H1 (cell line): ENCODE measurements around the gene PDCD6IP. TPM values are rescaled to one million over a fixed set of nuclear protein-coding genes. Genes with fewer than 3 reads are reported as not detected.

Experiments
- CTCF ChIA-PET: fragments of 300-600 bp; sonication (Branson Sonifier 250); formaldehyde crosslinking; loops from one replicate; lab custom pipeline; 2021; ENCODE audit not compliant: partially characterized antibody; lab: Charles Lee
- POLR2A ChIA-PET: fragments of 300-600 bp; sonication (Branson Sonifier 250); formaldehyde crosslinking; loops from one replicate; lab custom pipeline; 2021; ENCODE audit warnings: inconsistent platforms; ENCODE audit not compliant: partially characterized antibody; lab: Charles Lee
- DNase-seq, 2 experiments: peaks; one replicate each; pipeline versions ENCODE4 v3.0.0 to v3.0.0-alpha.2; 2010 to 2022; ENCODE audit warnings: low spot score in 2 of 2, low read depth in 1 of 2, mixed read lengths in 1 of 2
- FAIRE-seq: peaks from 2 replicates; lab custom pipeline; 2011; peaks lifted over from hg19 to GRCh38; lab: Jason Lieb, UNC
- H2AFZ ChIP-seq: 2 replicates; pipeline ENCODE4 v1.8.1; 2012; ENCODE audit warnings: low read length, inconsistent platforms
- H2AK5ac ChIP-seq: 2 replicates; pipeline ENCODE4 v1.6.1; 2013; ENCODE audit warnings: low read depth, low read length
- H2BK120ac ChIP-seq: replicated peaks from 2 replicates; pipeline ENCODE3; 2013; ENCODE audit warnings: low read depth, low read length, inconsistent platforms
- H2BK12ac ChIP-seq: 2 replicates; pipeline ENCODE4 v1.6.1; 2013; ENCODE audit warnings: low read depth, low read length
- H2BK15ac ChIP-seq: 2 replicates; pipeline ENCODE4 v1.6.1; 2013; ENCODE audit warnings: low read length
- H2BK20ac ChIP-seq: 2 replicates; pipeline ENCODE4 v1.6.1; 2013; ENCODE audit warnings: low read length
- H2BK5ac ChIP-seq: 2 replicates; pipeline ENCODE4 v1.6.1; 2013; ENCODE audit warnings: low read depth, low read length
- H3K14ac ChIP-seq: 2 replicates; pipeline ENCODE4 v1.6.1; 2013; ENCODE audit warnings: inconsistent platforms; ENCODE audit not compliant: insufficient read length
- H3K18ac ChIP-seq: 2 replicates; pipeline ENCODE4 v1.6.1; 2013; ENCODE audit warnings: low read length; ENCODE audit errors: extremely low read depth
- H3K23ac ChIP-seq: 2 replicates; pipeline ENCODE4 v1.6.1; 2013; ENCODE audit warnings: inconsistent platforms; ENCODE audit not compliant: insufficient read length
- H3K23me2 ChIP-seq: 2 replicates; pipeline ENCODE4 v1.6.1; 2013; ENCODE audit warnings: low read depth, low read length
- H3K27ac ChIP-seq: 2 replicates; pipeline ENCODE4 v1.6.1; 2011; ENCODE audit warnings: low read depth, low read length, inconsistent platforms
- H3K27me3 ChIP-seq, 4 experiments: replicated peaks in 1 of 4; 1 replicate in 1 of 4; 2 replicates in 3 of 4; pipeline versions ENCODE4 v1.6.1 to v1.8.1; 2011 to 2013; ENCODE audit warnings: low read length in 3 of 4, mild to moderate bottlenecking in 3 of 4, inconsistent platforms in 2 of 4, mixed read lengths in 2 of 4, moderate library complexity in 1 of 4; ENCODE audit not compliant: control insufficient read depth in 3 of 4, insufficient read depth in 3 of 4; ENCODE audit errors: extremely low read depth in 1 of 4
- H3K36me3 ChIP-seq, 4 experiments: 2 replicates each; pipeline versions ENCODE4 v1.6.1 to v1.8.1; 2011 to 2013; ENCODE audit warnings: mild to moderate bottlenecking in 4 of 4, low read length in 3 of 4, moderate library complexity in 2 of 4, control low read depth in 1 of 4, inconsistent platforms in 1 of 4; ENCODE audit not compliant: insufficient read depth in 4 of 4, control insufficient read depth in 2 of 4
- H3K4ac ChIP-seq: replicated peaks from 2 replicates; pipeline ENCODE3; 2013; ENCODE audit warnings: low read length, low read depth, mixed read lengths, inconsistent platforms; ENCODE audit not compliant: insufficient read length
- H3K4me1 ChIP-seq, 4 experiments: replicated peaks in 1 of 4; 1 replicate in 1 of 4; 2 replicates in 3 of 4; pipeline versions ENCODE4 v1.6.1 to v1.8.1; 2011 to 2013; ENCODE audit warnings: low read length in 3 of 4, inconsistent platforms in 2 of 4, mixed read lengths in 1 of 4; ENCODE audit not compliant: insufficient read depth in 4 of 4, control insufficient read depth in 3 of 4
- H3K4me2 ChIP-seq, 2 experiments: 2 replicates each; pipeline versions ENCODE4 v1.6.1 to v1.8.1; 2011 to 2013; ENCODE audit warnings: low read depth in 2 of 2, low read length in 2 of 2, control low read depth in 1 of 2, inconsistent platforms in 1 of 2, mild to moderate bottlenecking in 1 of 2; ENCODE audit not compliant: insufficient read depth in 1 of 2
- H3K4me3 ChIP-seq, 4 experiments: fragments of 200-600, 300-600 bp in 1 of 4; sonication (generic), shearing (Covaris generic), sonication (Bioruptor Twin) in 1 of 4; 2 replicates each; pipeline versions ENCODE4 v1.5.1 to v1.8.1; 2011 to 2016; ENCODE audit warnings: low read length in 4 of 4, low read depth in 3 of 4, control low read depth in 2 of 4, inconsistent platforms in 2 of 4, mild to moderate bottlenecking in 2 of 4, mixed read lengths in 1 of 4, moderate library complexity in 1 of 4; ENCODE audit not compliant: insufficient read depth in 2 of 4; ENCODE audit errors: extremely low read depth in 1 of 4
- H3K56ac ChIP-seq: replicated peaks from 2 replicates; pipeline ENCODE3; 2013; ENCODE audit warnings: low read depth, mild to moderate bottlenecking, mixed read lengths, low read length, inconsistent platforms; ENCODE audit not compliant: insufficient read length
- H3K79me1 ChIP-seq: 2 replicates; pipeline ENCODE4 v1.6.1; 2013; ENCODE audit warnings: low read depth, low read length, control low read depth
- H3K79me2 ChIP-seq, 2 experiments: 2 replicates each; pipeline versions ENCODE4 v1.6.1 to v1.8.1; 2012 to 2013; ENCODE audit warnings: low read length in 2 of 2, mild to moderate bottlenecking in 2 of 2, inconsistent platforms in 1 of 2; ENCODE audit not compliant: insufficient read depth in 2 of 2, control insufficient read depth in 1 of 2
- H3K9ac ChIP-seq, 4 experiments: replicated peaks in 1 of 4; 1 replicate in 1 of 4; 2 replicates in 3 of 4; pipeline versions ENCODE4 v1.6.1 to v1.8.1; 2011 to 2013; ENCODE audit warnings: low read depth in 3 of 4, low read length in 3 of 4, control low read depth in 2 of 4, mild to moderate bottlenecking in 2 of 4, moderate library complexity in 2 of 4, inconsistent platforms in 1 of 4; ENCODE audit errors: extremely low read depth in 1 of 4
- H3K9me3 ChIP-seq, 2 experiments: 2 replicates each; pipeline versions ENCODE4 v1.6.1 to v1.8.1; 2012 to 2013; ENCODE audit warnings: mild to moderate bottlenecking in 2 of 2, moderate library complexity in 2 of 2, control low read depth in 1 of 2, inconsistent platforms in 1 of 2, low read depth in 1 of 2, low read length in 1 of 2, mixed read lengths in 1 of 2; ENCODE audit not compliant: insufficient read depth in 2 of 2
- H4K20me1 ChIP-seq, 2 experiments: replicated peaks in 1 of 2; 2 replicates each; pipeline versions ENCODE3 to v1.8.1; 2011 to 2013; ENCODE audit warnings: inconsistent platforms in 2 of 2, low read length in 2 of 2, mild to moderate bottlenecking in 1 of 2; ENCODE audit not compliant: insufficient read depth in 2 of 2, control insufficient read depth in 1 of 2
- H4K5ac ChIP-seq: 2 replicates; pipeline ENCODE4 v1.6.1; 2013; ENCODE audit warnings: low read length, low read depth, mixed read lengths, inconsistent platforms; ENCODE audit not compliant: insufficient read length
- H4K8ac ChIP-seq: 2 replicates; pipeline ENCODE4 v1.8.0; 2013; ENCODE audit warnings: mild to moderate bottlenecking, moderate library complexity, low read length, inconsistent platforms; ENCODE audit not compliant: insufficient read depth; ENCODE audit errors: extremely low read depth
- H4K91ac ChIP-seq: replicated peaks from 2 replicates; pipeline ENCODE3; 2013; ENCODE audit warnings: low read length, mixed read lengths, inconsistent platforms; ENCODE audit not compliant: insufficient read length
- BCL11A ChIP-seq, 2 experiments: IDR thresholded peaks; one replicate each; pipeline ENCODE4 v1.6.1; 2011; ENCODE audit warnings: low read depth in 2 of 2, low read length in 2 of 2, mild to moderate bottlenecking in 2 of 2
- BRCA1 ChIP-seq: IDR thresholded peaks from 2 replicates; pipeline ENCODE4 v1.6.1; 2012; ENCODE audit warnings: low read depth, low read length, improper control_type of control experiment
- CEBPB ChIP-seq: IDR thresholded peaks from 2 replicates; pipeline ENCODE4 v1.6.1; 2012; ENCODE audit warnings: low read depth, low read length
- CTBP2 ChIP-seq: IDR thresholded peaks from 2 replicates; pipeline ENCODE4 v1.7.0; 2011; ENCODE audit warnings: borderline replicate concordance, mild to moderate bottlenecking, moderate library complexity, mixed read lengths, low read length; ENCODE audit not compliant: insufficient read depth, insufficient read length
- EP300 ChIP-seq, 2 experiments: IDR thresholded peaks; 1 replicate in 1 of 2; 2 replicates in 1 of 2; pipeline ENCODE4 v1.6.1; 2011 to 2012; ENCODE audit warnings: low read depth in 2 of 2, low read length in 2 of 2, mild to moderate bottlenecking in 2 of 2, borderline replicate concordance in 1 of 2, inconsistent platforms in 1 of 2, moderate library complexity in 1 of 2
- GTF2F1 ChIP-seq: IDR thresholded peaks from 2 replicates; pipeline ENCODE4 v1.6.1; 2012; ENCODE audit warnings: low read depth, low read length, improper control_type of control experiment, borderline replicate concordance
- KDM4A ChIP-seq: IDR thresholded peaks from one replicate; pipeline ENCODE4 v1.7.1; 2012; ENCODE audit warnings: low read depth, mild to moderate bottlenecking, moderate library complexity, low read length, inconsistent platforms; ENCODE audit not compliant: severe bottlenecking
- POU5F1 ChIP-seq: IDR thresholded peaks from 2 replicates; pipeline ENCODE4 v1.6.1; 2011; ENCODE audit warnings: low read depth, mild to moderate bottlenecking, low read length, moderate library complexity
- RBBP5 ChIP-seq: IDR thresholded peaks from 2 replicates; pipeline ENCODE4 v1.7.1; 2012; ENCODE audit warnings: low read depth, mild to moderate bottlenecking, inconsistent platforms, low read length, moderate library complexity, borderline replicate concordance
- RXRA ChIP-seq: IDR thresholded peaks from 2 replicates; pipeline ENCODE4 v1.6.1; 2011; ENCODE audit warnings: low read depth, mild to moderate bottlenecking, low read length, moderate library complexity; ENCODE audit not compliant: insufficient read depth
- SP2 ChIP-seq: IDR thresholded peaks from 2 replicates; pipeline ENCODE4 v1.6.1; 2012; ENCODE audit warnings: mild to moderate bottlenecking, low read length, inconsistent platforms
- ZNF274 ChIP-seq: IDR thresholded peaks from 2 replicates; pipeline ENCODE4 v1.7.0; 2012; ENCODE audit warnings: low read length, borderline replicate concordance; ENCODE audit errors: extremely low read depth
- WGBS, 2 experiments: shearing (Covaris generic) in 1 of 2; methylation state at CpG; one replicate each; pipeline versions ENCODE4 v1.1.6 to v1.1.7; 2013 to 2015; ENCODE audit warnings: low lambda C conversion rate in 2 of 2, mixed read lengths in 2 of 2, inconsistent platforms in 1 of 2, low coverage in 1 of 2, missing lambda C conversion rate in 1 of 2; ENCODE audit not compliant: insufficient replicate concordance in 2 of 2, insufficient coverage in 1 of 2, insufficient read length in 1 of 2; ENCODE audit errors: extremely low coverage in 1 of 2, missing lambda C conversion rate in 1 of 2; 5-methylcytosine and 5-hydroxymethylcytosine counted together
- polyA plus RNA-seq, 7 experiments: library from polyadenylated mRNA; depleted of rRNA in 3 of 7; stranded (reverse) in 5 of 7; unstranded in 2 of 7; fragments of >200 nt in 5 of 7; fragments of 200-250 nt in 2 of 7; gene quantifications; 1 replicate in 5 of 7; 2 replicates in 1 of 7; 4 replicates in 1 of 7; pipeline versions ENCODE4 v1.2.1 to v1.2.3, GENCODE V29; 2011 to 2013; ENCODE audit warnings: missing spikeins in 2 of 7, mixed read lengths in 2 of 7
- total RNA-seq: library from RNA; stranded (reverse); fragmentation: NEBNext Ultra II Directional; extraction: Animal tissue kit (Norgen Biotek cat#: 25700); gene quantifications from 2 replicates; pipeline ENCODE4 v1.2.1, GENCODE V29; 2021

Gene PDCD6IP
- total and polyA plus RNA-seq, 2 of the 8 experiments (the other 6 are each of a cell fraction or from before 2014, with no cell fraction given): 61.7 to 155 TPM

GRCh38 chr3:33918126-33918756 is 119.8 kb downstream of the PDCD6IP start:
- H3K4me1 ChIP-seq: peaks cover 0 to 3% (median 0%) of the 10 kb centered on the region in 4 experiments; a peak in 1 of 7 replicates
- H3K4me2 ChIP-seq: no peak overlapping the region
- no peak overlapping the region for H3K23ac ChIP-seq
- H3K36me3 ChIP-seq: no peaks in the 10 kb centered on the region
- H4K5ac ChIP-seq: no peak overlapping the region
- DNase-seq (no peak), FAIRE-seq (no peak)
- H4K20me1 ChIP-seq: no peaks in the 10 kb centered on the region
- H3K4me3 ChIP-seq: no peak overlapping the region
- H2AFZ ChIP-seq: no peak overlapping the region
- H2BK5ac ChIP-seq: no peak overlapping the region
- H3K79me1 ChIP-seq: no peaks in the 10 kb centered on the region
- ChIA-PET POLR2A (no interaction called here), CTCF (interaction anchor here (2.7 to 4.3 kb wide), 2 partner anchors 34 to 97 kb away, joined by 11 to 16 read pairs; no protein-coding TSS in a partner anchor)
- H3K23me2 ChIP-seq: no peaks in the 10 kb centered on the region
- H3K4ac ChIP-seq: no peak overlapping the region
- no peak overlapping the region for H3K9ac ChIP-seq
- H4K8ac ChIP-seq: no peak overlapping the region
- H3K27ac ChIP-seq: no peak overlapping the region
- H3K56ac ChIP-seq: no peak overlapping the region
- no peak overlapping the region for H2AK5ac ChIP-seq
- H2BK15ac ChIP-seq: no peak overlapping the region
- H3K79me2 ChIP-seq: no peaks in the 10 kb centered on the region
- no peak overlapping the region for H2BK20ac ChIP-seq
- H3K14ac ChIP-seq: no peak overlapping the region
- no peak overlapping the region for H2BK12ac ChIP-seq
- no peak overlapping the region for H4K91ac ChIP-seq
- no peak overlapping the region for H2BK120ac ChIP-seq
- no peak overlapping the region for H3K18ac ChIP-seq
- 90% methylated on average over 4 of the region's 4 CpGs; no CpG with 5 or more reads in 1 of the 2 experiments for WGBS, 2 experiments
- no peaks in the 10 kb centered on the region for H3K27me3 ChIP-seq
- no peaks in the 10 kb centered on the region for H3K9me3 ChIP-seq
- TF ChIP-seq RXRA (no peak), EP300 (IDR thresholded peaks at IDR 0.05; ENCODE audit: borderline replicate concordance in 1 of 2, low read depth in 2 of 2, low read length in 2 of 2) (no peak), BCL11A (IDR thresholded peaks at IDR 0.05; ENCODE audit: low read depth in 2 of 2, low read length in 2 of 2) (no peak), CTBP2 (no peak), BRCA1 (no peak), ZNF274 (no peak), CEBPB (no peak), KDM4A (no peak), RBBP5 (no peak), GTF2F1 (no peak), SP2 (no peak), POU5F1 (no peak)
